K562 (cell line): ENCODE results near the gene TRIM45. TPM values are rescaled to one million over a fixed set of nuclear protein-coding genes. Genes with fewer than 3 reads are reported as not detected.

Source experiments
- ARHGAP35 ChIP-seq: fragments of 450-650 bp; IDR thresholded peaks from 2 replicates; pipeline ENCODE4 v1.6.1; 2018; ENCODE audit not compliant: partially characterized antibody
- CBFA2T2 ChIP-seq: fragments of 450-650 bp; conservative IDR thresholded peaks from 2 replicates; pipeline ENCODE4 v1.6.1; 2017; ENCODE audit warnings: mild to moderate bottlenecking
- CBFA2T3 ChIP-seq: fragments of 450-650 bp; IDR thresholded peaks from 2 replicates; pipeline ENCODE4 v1.6.1; 2017
- DLX4 ChIP-seq: fragments of 250-450 bp; sonication (Bioruptor Pico); IDR thresholded peaks from 2 replicates; pipeline ENCODE4 v1.6.1; 2021; ENCODE audit warnings: mild to moderate bottlenecking
- ETS2 ChIP-seq: IDR thresholded peaks from 2 replicates; pipeline ENCODE4 v1.6.1; 2016; ENCODE audit warnings: borderline replicate concordance, missing genetic modification characterization, mild to moderate bottlenecking, moderate library complexity, missing compliant biosample characterization; ENCODE audit not compliant: poor library complexity, severe bottlenecking
- FOXP1 ChIP-seq: sonication (generic); formaldehyde crosslinking; IDR thresholded peaks from 2 replicates; pipeline ENCODE4 v1.8.0; 2022; ENCODE audit warnings: mild to moderate bottlenecking, missing genetic modification reagents
- HLTF ChIP-seq: fragments of 450-650 bp; IDR thresholded peaks from 2 replicates; pipeline ENCODE4 v1.6.1; 2016
- HMGN3 ChIP-seq: IDR thresholded peaks from 2 replicates; pipeline ENCODE4 v1.6.1; 2011; ENCODE audit warnings: borderline replicate concordance, low read depth, mild to moderate bottlenecking, mixed read lengths, low read length; ENCODE audit not compliant: insufficient read length; ENCODE audit errors: extremely low read depth
- HNRNPUL1 ChIP-seq: fragments of 200-400 bp; formaldehyde crosslinking; IDR thresholded peaks from 2 replicates; pipeline ENCODE4 v1.6.1; 2017; ENCODE audit warnings: low read length
- KDM1A ChIP-seq, 2 experiments: fragments of 450-650 bp; IDR thresholded peaks; 2 replicates each; pipeline ENCODE4 v1.6.1; 2016; ENCODE audit warnings: mild to moderate bottlenecking in 2 of 2
- NCOA1 ChIP-seq: fragments of 450-650 bp; IDR thresholded peaks from 2 replicates; pipeline ENCODE4 v1.6.1; 2016; ENCODE audit warnings: low read depth
- NFYB ChIP-seq: IDR thresholded peaks from 2 replicates; pipeline ENCODE4 v1.6.1; 2011; ENCODE audit warnings: mild to moderate bottlenecking, moderate library complexity; ENCODE audit not compliant: insufficient read length; ENCODE audit errors: extremely low read depth
- POLR2G ChIP-seq: fragments of 200-400 bp; formaldehyde crosslinking; IDR thresholded peaks from 2 replicates; pipeline ENCODE4 v1.6.1; 2017; ENCODE audit warnings: low read depth, mild to moderate bottlenecking, antibody characterized with exemption, low read length, moderate library complexity
- PYGO2 ChIP-seq: fragments of 450-650 bp; IDR thresholded peaks from 2 replicates; pipeline ENCODE4 v1.6.1; 2016; ENCODE audit warnings: mild to moderate bottlenecking, missing genetic modification characterization, moderate library complexity, missing compliant biosample characterization
- RBM25 ChIP-seq: fragments of 200-400 bp; formaldehyde crosslinking; IDR thresholded peaks from 2 replicates; pipeline ENCODE4 v1.6.1; 2018; ENCODE audit warnings: low read length, low read depth, moderate library complexity; ENCODE audit not compliant: severe bottlenecking
- RERE ChIP-seq: sonication (generic); formaldehyde crosslinking; IDR thresholded peaks from 2 replicates; pipeline ENCODE4 v1.8.0; 2023; ENCODE audit warnings: missing genetic modification reagents, mild to moderate bottlenecking, borderline replicate concordance
- TAF7 ChIP-seq: fragments of 450-650 bp; IDR thresholded peaks from 2 replicates; pipeline ENCODE4 v1.6.1; 2016; ENCODE audit warnings: missing genetic modification characterization, missing compliant biosample characterization
- U2AF2 ChIP-seq: fragments of 200-400 bp; formaldehyde crosslinking; optimal IDR thresholded peaks from 2 replicates; pipeline ENCODE3; 2017; ENCODE audit warnings: low read depth, mild to moderate bottlenecking, low read length
- VEZF1 ChIP-seq: fragments of 200-800 bp; sonication (Bioruptor generic); IDR thresholded peaks from 2 replicates; pipeline ENCODE4 v1.6.1; 2017; ENCODE audit warnings: missing genetic modification characterization, missing compliant biosample characterization
- XRCC3 ChIP-seq: fragments of 450-650 bp; IDR thresholded peaks from 2 replicates; pipeline ENCODE4 v1.6.1; 2017; ENCODE audit warnings: mild to moderate bottlenecking, moderate library complexity
- ZBED1 ChIP-seq: IDR thresholded peaks from 2 replicates; pipeline ENCODE4 v1.6.1; 2014
- ZKSCAN8 ChIP-seq: fragments of 200-800 bp; sonication (Bioruptor generic); IDR thresholded peaks from 2 replicates; pipeline ENCODE4 v1.6.1; 2016; ENCODE audit warnings: missing genetic modification characterization, missing compliant biosample characterization
- ZNF133 ChIP-seq: fragments of 250-450 bp; sonication (Bioruptor Pico); IDR thresholded peaks from 2 replicates; pipeline ENCODE4 v1.4.0; 2020; ENCODE audit warnings: mild to moderate bottlenecking
- ZNF239 ChIP-seq: fragments of 250-450 bp; sonication (Bioruptor Pico); IDR thresholded peaks from 2 replicates; pipeline ENCODE4 v1.4.0; 2020; ENCODE audit warnings: mild to moderate bottlenecking
- polyA plus RNA-seq, 8 experiments: library from polyadenylated mRNA; depleted of rRNA in 4 of 8; stranded (reverse) in 5 of 8; unstranded in 3 of 8; fragments of >200 nt; fragmentation: Nextera tagmentation in 2 of 8; fragmentation: Illumina TruSeq in 1 of 8; extraction: Ambion mirVana in 2 of 8; extraction: Trizol in 1 of 8; gene quantifications; 2 replicates each; pipeline versions ENCODE4 v1.2.1 to v1.2.3, GENCODE V29; 2011 to 2014; ENCODE audit warnings: inconsistent platforms in 1 of 8, missing spikeins in 1 of 8
- total RNA-seq, 7 experiments: library from RNA; depleted of rRNA in 6 of 7; stranded (reverse); fragments of >200 nt in 6 of 7; fragmentation: Illumina TruSeq in 2 of 7; extraction: Trizol in 2 of 7; gene quantifications; 2 replicates each; pipeline versions ENCODE4 v1.2.1 to v1.2.3, GENCODE V29; 2011 to 2021; ENCODE audit warnings: low replicate concordance in 1 of 7

The TRIM45 gene
- total and polyA plus RNA-seq, 9 of the 15 experiments (the other 6 are each of a cell fraction or from before 2014, with no cell fraction given): 1.9 to 6.2 (median 3.6) TPM

DNA sequence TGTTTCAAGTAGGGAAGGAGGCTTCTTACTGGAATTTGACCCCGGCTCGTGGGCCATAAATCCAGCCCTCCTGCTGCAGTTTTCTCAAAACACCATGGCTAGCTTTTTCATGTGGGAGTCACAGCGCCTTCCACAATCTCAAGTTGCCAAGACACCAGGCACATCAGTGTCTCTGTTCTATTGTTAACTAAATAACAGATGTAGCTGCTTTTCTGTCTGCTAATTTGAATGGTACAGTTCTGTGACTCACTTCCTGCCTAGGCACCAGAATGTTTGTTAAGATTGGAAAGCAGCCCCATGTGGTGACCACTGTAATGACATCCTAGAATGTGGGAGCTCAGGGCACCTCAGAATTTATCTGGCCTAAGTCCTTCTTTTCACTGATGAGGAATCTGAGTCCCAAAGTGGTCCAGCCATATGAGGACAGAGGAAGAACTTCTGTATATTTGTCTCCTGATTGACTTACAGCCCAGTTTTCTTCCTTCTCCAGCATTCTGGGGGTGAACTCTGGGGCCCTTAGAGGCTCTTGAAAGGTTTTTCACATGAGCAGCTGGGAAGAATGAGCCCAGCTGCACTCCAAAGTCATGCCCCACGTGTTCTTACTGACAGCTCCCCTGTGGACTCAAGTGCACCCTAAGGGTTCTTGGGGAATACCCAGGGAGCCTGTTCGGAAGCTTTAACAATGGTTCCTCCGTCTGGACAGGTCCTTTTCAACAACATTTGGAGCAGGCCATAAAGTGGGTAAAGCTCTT is 27.5 kb downstream of the TRIM45 start (continued):
- TF ChIP-seq VEZF1 (CRISPR knock-in tag): no peak
- peak; percentile 76 for TF ChIP-seq CBFA2T3
- peak; percentile 47; the same call in 1 of the 2 replicates for TF ChIP-seq CBFA2T2
- no peak for TF ChIP-seq ARHGAP35
- TF ChIP-seq ZBED1: no peak
- no peak for TF ChIP-seq PYGO2 (tag)
- TF ChIP-seq U2AF2: no peak
- no peak for TF ChIP-seq FOXP1
- TF ChIP-seq NCOA1: no peak
- TF ChIP-seq RERE (CRISPR knock-in tag): no peak
- TF ChIP-seq HNRNPUL1: no peak
- TF ChIP-seq HLTF: no peak
- TF ChIP-seq NFYB: no peak
- TF ChIP-seq ZNF239 (CRISPR knock-in tag): no peak
- no peak for TF ChIP-seq DLX4 (CRISPR knock-in tag)
- TF ChIP-seq RBM25: no peak
- TF ChIP-seq KDM1A (IDR thresholded peaks at IDR 0.05): 0 out of 4 replicates have a peak, but pooled peaks of 1 of the 2 experiments have one; percentile 21
- TF ChIP-seq XRCC3: no peak
- TF ChIP-seq ETS2 (tag): no peak
- no peak for TF ChIP-seq ZNF133 (CRISPR knock-in tag)
- TF ChIP-seq POLR2G: no peak
- TF ChIP-seq ZKSCAN8: no peak
- no peak for TF ChIP-seq HMGN3
- no peak for TF ChIP-seq TAF7
